WERI-Rb-1 (cell line): ENCODE data around the gene PLCH1.

ENCODE experiments used
- DNase-seq: peaks from one replicate; pipeline ENCODE4 v3.0.0-alpha.2; 2020
- H3K27ac ChIP-seq: fragments of 250-450 bp; sonication (Bioruptor Pico); 2 replicates; pipeline ENCODE4 v1.5.1; 2020; ENCODE audit warnings: mild to moderate bottlenecking, moderate library complexity
- H3K27me3 ChIP-seq: fragments of 250-450 bp; sonication (Bioruptor Pico); 2 replicates; pipeline ENCODE4 v1.5.1; 2021; ENCODE audit warnings: mild to moderate bottlenecking, low read depth, moderate library complexity; ENCODE audit not compliant: insufficient read depth, severe bottlenecking
- H3K36me3 ChIP-seq: fragments of 250-450 bp; sonication (Bioruptor Pico); 2 replicates; pipeline ENCODE4 v1.5.1; 2020; ENCODE audit warnings: mild to moderate bottlenecking, moderate library complexity
- H3K4me3 ChIP-seq: 2 replicates; pipeline ENCODE4 v1.5.1; 2011; ENCODE audit warnings: low read depth, mild to moderate bottlenecking, control low read depth, low read length
- H3K9me3 ChIP-seq: fragments of 250-450 bp; sonication (Bioruptor Pico); 2 replicates; pipeline ENCODE4 v1.5.1; 2021; ENCODE audit warnings: mild to moderate bottlenecking, moderate library complexity; ENCODE audit not compliant: severe bottlenecking
- CTCF ChIP-seq: IDR thresholded peaks from 2 replicates; pipeline ENCODE4 v1.5.1; 2011; ENCODE audit warnings: low read depth, mild to moderate bottlenecking, control low read depth, inconsistent platforms, low read length

Gene PLCH1

GRCh38 chr3:155520463-155520862, 224.4 kb downstream of the PLCH1 start:
- Histone ChIP-seq H3K4me3 (no peak overlapping the region), H3K27me3 (no peaks in the 10 kb centered on the region), H3K27ac (no peak overlapping the region), H3K36me3 (no peaks in the 10 kb centered on the region), H3K9me3 (peaks cover 8% of the 10 kb centered on the region)
- no peak for TF ChIP-seq CTCF
- DNase-seq = no peak

GRCh38 chr3:155519078-155519477, 225.8 kb downstream of the PLCH1 start:
- H3K9me3 ChIP-seq = peaks cover 8% of the 10 kb centered on the region
- no peaks in the 10 kb centered on the region for H3K36me3 ChIP-seq
- no peak for TF ChIP-seq CTCF
- H3K27me3 ChIP-seq = no peaks in the 10 kb centered on the region
- DNase-seq = no peak
- H3K4me3 ChIP-seq = no peak overlapping the region
- H3K27ac ChIP-seq = no peak overlapping the region

- H3K9me3 ChIP-seq = peaks cover 8% of the 10 kb centered on the region
- no peaks in the 10 kb centered on the region for H3K36me3 ChIP-seq
- no peaks in the 10 kb centered on the region for H3K27me3 ChIP-seq
- DNase-seq = no peak
- TF ChIP-seq CTCF = no peak
- H3K4me3 ChIP-seq = no peak overlapping the region
- no peak overlapping the region for H3K27ac ChIP-seq
Measured at GRCh38 chr3:155517903-155518302, 227.0 kb downstream of the PLCH1 start.

GRCh38 chr3:155516439-155516838, 228.4 kb downstream of the PLCH1 start:
- no peak overlapping the region for H3K4me3 ChIP-seq
- no peaks in the 10 kb centered on the region for H3K36me3 ChIP-seq
- DNase-seq = no peak
- no peak overlapping the region for H3K27ac ChIP-seq
- TF ChIP-seq CTCF = no peak
- H3K9me3 ChIP-seq = peaks cover 8% of the 10 kb centered on the region
- H3K27me3 ChIP-seq = no peaks in the 10 kb centered on the region

GRCh38 chr3:155512867-155513261, 232.0 kb downstream of the PLCH1 start:
- no peak for TF ChIP-seq CTCF

GRCh38 chr3:155512175-155512866, 232.6 kb downstream of the PLCH1 start:
- Histone ChIP-seq H3K9me3 (peaks cover 8% of the 10 kb centered on the region), H3K36me3 (no peaks in the 10 kb centered on the region), H3K27ac (no peak overlapping the region), H3K4me3 (no peak overlapping the region), H3K27me3 (no peaks in the 10 kb centered on the region)
- TF ChIP-seq CTCF = no peak
- DNase-seq = no peak

More at GRCh38 chr3:155512867-155513261, 232.0 kb downstream of the PLCH1 start:
- Histone ChIP-seq H3K36me3 (no peaks in the 10 kb centered on the region), H3K9me3 (peaks cover 8% of the 10 kb centered on the region), H3K27me3 (no peaks in the 10 kb centered on the region), H3K27ac (no peak overlapping the region), H3K4me3 (no peak overlapping the region)
- no peak for DNase-seq
